HG03175 (cell line): ENCODE data around the gene ATG16L2.

Experiments
- ATAC-seq: cut with Tn5 transposase; IDR thresholded peaks from one replicate; pipeline ENCODE4 v1.9.1; 2021; ENCODE audit warnings: mild to moderate bottlenecking, moderate library complexity; ENCODE audit not compliant: unreplicated experiment

Gene ATG16L2, protein sequence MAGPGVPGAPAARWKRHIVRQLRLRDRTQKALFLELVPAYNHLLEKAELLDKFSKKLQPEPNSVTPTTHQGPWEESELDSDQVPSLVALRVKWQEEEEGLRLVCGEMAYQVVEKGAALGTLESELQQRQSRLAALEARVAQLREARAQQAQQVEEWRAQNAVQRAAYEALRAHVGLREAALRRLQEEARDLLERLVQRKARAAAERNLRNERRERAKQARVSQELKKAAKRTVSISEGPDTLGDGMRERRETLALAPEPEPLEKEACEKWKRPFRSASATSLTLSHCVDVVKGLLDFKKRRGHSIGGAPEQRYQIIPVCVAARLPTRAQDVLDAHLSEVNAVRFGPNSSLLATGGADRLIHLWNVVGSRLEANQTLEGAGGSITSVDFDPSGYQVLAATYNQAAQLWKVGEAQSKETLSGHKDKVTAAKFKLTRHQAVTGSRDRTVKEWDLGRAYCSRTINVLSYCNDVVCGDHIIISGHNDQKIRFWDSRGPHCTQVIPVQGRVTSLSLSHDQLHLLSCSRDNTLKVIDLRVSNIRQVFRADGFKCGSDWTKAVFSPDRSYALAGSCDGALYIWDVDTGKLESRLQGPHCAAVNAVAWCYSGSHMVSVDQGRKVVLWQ

GRCh38 chr11:72814286-72815109 lies at the start of gene ATG16L2:
ATG16L2 (plus strand) TSS chr11:72814411; CDS start chr11:72814446, 35 bp downstream.
- ATAC-seq, result peak; percentile 61

DNA sequence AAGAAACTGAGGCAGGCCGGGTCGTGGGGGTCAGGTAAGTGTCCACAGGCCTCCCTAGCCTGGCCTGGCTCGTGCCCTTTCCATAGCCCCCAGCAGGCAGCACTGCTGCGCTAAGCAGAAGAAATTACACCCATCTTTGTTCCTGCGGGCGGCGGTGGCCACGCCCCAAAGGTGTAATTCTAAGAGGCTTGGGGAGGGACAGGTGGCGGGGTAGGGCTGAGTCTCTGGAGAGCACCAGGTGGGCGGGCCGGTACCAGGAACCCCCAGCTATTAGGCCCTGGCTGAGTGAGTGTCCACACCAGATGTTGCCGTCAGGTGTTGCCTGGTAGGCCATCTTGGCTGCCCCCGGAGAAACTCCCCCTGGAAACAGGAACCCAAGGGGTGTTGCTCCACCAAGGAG lies 49.7 kb upstream of the ATG16L2 start:
- ATAC-seq, result no peak

- ATAC-seq, result no peak
Measured at GRCh38 chr11:72766152-72766902, 47.9 kb upstream of the ATG16L2 start.

GRCh38 chr11:72767203-72768062 lies 46.8 kb upstream of the ATG16L2 start:
- ATAC-seq, result no peak

DNA sequence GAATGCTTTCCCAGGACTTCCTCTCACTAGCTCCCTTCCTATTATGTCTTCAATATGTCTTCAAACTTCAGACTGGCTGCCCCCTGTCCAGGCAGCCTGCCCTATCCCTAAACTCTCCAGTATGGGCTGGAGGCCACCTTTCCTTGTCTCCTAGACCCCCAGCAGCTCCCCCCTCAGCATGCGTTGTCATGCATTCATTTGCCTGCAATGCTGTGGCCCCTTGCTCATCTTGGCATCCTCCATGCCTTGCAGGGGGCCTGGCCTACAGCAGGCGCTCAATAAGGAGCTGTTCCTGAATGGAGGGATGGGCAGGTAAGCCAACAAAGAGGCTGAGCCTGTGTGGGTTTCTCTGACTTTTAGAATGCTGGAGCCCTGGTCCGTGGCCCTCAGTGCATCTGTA lies 45.6 kb upstream of the ATG16L2 start:
- no peak for ATAC-seq

DNA sequence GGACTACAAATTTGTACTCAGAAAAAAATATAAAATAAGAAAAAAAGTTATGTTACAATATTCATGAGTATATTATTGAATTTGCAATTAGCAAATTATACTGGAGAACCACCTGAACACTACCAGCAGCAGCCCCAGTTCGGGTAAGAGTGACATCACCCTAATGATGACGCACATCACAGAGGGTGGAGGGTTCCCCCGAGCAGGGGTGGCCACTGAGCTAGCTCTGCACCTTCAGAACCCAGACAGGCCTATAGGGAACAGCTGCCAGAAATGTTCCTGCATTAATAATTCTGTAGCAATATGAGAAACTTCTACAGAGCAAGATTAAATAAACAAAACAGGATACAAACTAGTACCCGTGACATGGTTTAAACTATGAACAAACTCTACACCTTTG lies 44.5 kb upstream of the ATG16L2 start:
- no peak for ATAC-seq

GRCh38 chr11:72770799-72771198 lies 43.4 kb upstream of the ATG16L2 start:
- ATAC-seq, result no peak

- no peak for ATAC-seq
Measured at GRCh38 chr11:72771507-72771906, 42.7 kb upstream of the ATG16L2 start.

DNA sequence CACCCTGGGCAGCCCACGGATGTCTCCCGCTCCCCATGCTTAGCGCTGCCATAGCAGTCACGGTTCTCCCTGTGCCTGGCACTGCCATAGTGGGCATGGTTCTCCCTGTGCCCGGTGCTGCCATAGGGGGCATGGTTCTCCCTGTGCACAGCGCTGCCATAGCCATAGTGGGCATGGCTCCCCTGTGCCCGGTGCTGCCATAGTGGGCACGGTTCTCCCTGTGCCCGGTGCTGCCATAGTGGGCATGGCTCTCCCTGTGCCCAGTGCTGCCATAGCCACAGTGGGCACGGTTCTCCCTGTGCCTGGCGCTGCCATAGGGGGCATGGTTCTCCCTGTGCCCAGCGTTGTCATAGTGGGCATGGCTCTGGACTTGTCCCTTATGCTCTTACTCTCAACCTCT lies 42.2 kb upstream of the ATG16L2 start:
- no peak for ATAC-seq

DNA sequence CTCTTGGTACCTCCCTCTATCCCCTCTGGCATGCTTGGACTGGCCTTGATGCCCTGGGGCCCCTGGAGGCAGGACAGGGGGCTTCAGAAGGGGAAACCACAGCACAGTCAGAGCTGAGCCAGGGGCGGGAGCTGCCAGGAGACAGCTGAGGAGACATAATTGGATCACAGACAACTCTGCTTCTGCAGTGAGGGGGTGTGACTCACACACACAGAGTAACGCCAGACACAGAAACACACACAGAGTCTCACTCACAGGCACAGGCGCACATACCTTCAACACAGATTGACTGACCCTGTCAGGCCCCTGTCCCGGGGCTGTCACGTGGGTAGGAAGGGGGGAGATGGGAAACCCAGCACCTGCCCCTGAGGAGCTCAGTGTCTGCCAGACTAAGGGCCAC lies 40.9 kb upstream of the ATG16L2 start:
- no peak for ATAC-seq

- no peak for ATAC-seq
Measured at GRCh38 chr11:72773696-72774095, 40.5 kb upstream of the ATG16L2 start.

DNA sequence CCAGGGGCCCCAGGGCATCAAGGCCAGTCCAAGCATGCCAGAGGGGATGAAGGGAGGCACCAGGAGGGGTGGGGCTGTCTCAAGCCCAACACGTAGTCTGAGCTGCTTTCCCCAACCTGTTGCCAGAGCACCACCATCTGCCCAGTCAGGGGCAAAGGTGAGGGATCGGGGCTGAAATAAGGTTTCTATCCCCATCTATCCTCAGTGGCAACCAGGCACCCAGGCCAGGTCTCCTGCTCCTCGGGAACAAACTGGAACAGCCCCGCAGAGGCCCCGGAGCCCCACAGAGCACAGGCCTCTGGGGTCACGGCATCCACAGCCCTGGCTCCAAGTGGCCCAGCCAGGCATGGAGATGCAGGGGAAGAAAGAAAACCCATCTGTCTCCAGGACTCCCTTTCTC lies 39.7 kb upstream of the ATG16L2 start:
- ATAC-seq, result no peak

- ATAC-seq, result no peak
Measured at GRCh38 chr11:72775288-72776110, 38.7 kb upstream of the ATG16L2 start.

DNA sequence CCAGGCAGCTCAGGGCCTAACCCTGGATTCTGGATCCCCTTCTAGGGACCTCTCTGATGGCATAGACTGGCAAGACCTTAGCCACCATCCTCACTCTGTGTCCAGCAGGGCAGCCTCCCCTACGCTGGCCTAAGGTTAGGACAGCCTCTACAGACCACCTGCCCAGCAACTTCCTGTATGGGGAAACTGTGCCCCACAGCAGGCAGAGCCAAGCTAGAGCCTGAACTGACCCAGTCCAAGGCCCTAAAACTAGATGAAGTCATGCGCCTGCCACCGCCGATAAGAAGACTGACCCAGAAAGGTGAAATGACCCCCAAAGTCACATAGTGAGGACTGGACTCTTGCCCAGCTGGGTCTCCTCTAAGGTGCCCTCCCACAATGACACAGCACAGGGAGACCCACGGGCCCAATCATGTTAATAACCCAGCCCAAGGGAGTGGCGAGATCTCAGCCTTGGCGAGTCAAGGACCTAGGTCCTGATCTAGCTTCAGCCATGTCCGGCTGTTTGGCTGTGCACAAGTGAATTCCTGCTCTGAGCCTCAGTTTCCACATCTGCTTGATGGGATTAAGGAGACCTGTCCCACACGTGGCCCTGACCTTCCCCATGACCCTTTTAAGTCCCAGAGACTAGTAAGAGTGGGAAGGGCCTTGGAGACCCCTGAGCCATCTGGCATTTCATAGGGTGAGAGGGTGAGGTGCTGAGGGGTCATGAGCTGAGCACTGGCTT lies 37.9 kb upstream of the ATG16L2 start:
- ATAC-seq, result no peak

GRCh38 chr11:72776844-72777754 lies 37.1 kb upstream of the ATG16L2 start:
- ATAC-seq, result no peak

DNA sequence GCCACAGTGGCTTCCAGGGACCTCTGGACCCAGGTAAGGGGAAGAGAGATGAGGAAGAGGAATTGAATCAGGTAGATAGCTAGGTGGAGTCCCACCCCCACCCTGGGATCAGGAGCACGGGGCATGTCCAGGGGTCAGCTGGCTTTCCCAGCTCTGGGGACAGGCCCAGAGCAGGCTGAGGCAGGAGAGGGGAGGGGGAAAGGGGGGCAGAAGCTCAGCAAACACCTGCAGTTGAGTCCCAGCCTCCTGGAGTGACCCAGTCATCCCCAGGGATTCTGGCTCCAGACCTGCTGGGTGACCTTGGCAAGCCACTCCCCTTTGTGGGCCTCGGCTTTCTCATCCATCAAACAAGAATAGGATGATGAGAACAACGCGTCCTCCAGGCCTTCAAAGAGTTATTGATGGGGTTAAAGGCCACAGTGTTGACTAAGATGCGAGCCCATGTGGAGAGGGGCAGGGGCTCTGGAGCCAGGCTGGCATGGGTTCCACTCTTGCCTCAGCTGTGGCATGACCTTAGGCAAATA lies 36.4 kb upstream of the ATG16L2 start:
- ATAC-seq, result no peak
